RPMI7951 (cell line): Measurements from ENCODE around the gene PLSCR4. TPM values are rescaled to one million over a fixed set of nuclear protein-coding genes. Genes with fewer than 3 reads are reported as not detected.
A peak's percentile ranks its signal among the peaks of the same experiment; 100 is the strongest.
"Not testable (repeated sequence)": the region's sequence is repeated elsewhere in the genome, so short reads cannot be mapped to it uniquely, and the experiment has no call there.

ENCODE experiments used
- DNase-seq: peaks from one replicate; pipeline ENCODE4 v3.0.0-alpha.2; 2012; ENCODE audit warnings: low read depth
- total RNA-seq: library from RNA; depleted of rRNA; stranded (reverse); fragments of >200 nt; shearing (Covaris generic); gene quantifications from 2 replicates; pipeline ENCODE4 v1.2.3, GENCODE V29; 2014

PLSCR4 gene
- total RNA-seq, 1 experiment from 2014 or later, result 7.3 TPM

DNA sequence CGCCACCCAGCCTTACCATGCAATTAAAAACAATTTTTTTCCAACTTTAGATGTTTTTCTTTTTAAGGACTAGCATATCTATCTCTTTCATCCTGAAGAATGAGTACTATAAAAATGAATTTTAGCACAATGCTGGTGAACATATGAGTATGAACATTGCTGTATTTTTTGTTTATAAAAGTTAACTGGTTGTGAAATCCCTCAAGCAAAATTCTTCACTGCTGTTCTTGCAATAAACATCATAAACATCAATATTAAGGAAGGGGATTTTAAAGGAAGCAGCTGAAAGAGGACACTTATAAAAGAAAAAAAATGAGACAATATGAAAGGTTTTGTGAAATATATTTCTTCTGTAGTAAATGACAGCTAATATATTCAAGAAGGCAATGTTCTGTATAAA lies 3.0 kb downstream of the PLSCR4 start:
- DNase-seq, result no peak

DNA sequence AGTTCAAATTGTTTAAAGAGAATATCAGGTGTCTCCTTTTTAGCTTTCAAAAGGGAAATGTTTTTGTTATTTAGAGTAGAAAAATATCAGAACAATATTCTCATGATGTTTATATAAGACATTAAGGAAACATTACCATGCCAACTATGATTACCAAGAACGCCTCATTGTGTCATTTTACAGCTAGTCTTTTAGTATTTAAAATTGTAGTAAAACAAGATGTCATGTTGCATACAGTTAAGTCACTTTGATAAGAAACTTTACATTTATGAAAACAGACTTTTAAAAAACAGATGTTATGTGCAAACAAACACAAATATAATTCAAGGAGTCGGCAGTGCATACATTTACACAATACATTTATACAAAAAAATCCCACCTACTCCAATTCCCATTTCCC lies 4.4 kb downstream of the PLSCR4 start:
- DNase-seq, result no peak

DNA sequence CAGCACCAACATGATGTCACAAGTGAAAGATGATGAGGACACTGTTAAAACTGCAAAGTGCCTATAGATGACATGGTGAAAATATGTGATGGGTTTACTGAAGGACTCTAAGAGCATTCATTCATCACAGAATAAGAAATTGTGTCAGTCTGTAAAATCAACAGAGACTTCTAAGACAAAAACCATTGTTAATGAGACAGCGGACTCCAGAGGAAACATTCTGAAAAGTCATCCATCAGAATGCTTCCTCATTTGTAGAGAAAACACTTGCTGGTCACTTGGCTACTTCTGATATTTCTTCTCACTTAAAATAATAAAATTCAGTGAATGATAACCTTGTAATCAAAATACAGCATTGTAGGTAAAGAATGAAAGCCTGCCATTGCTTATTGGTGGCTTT lies 7.3 kb downstream of the PLSCR4 start:
- no peak for DNase-seq

DNA sequence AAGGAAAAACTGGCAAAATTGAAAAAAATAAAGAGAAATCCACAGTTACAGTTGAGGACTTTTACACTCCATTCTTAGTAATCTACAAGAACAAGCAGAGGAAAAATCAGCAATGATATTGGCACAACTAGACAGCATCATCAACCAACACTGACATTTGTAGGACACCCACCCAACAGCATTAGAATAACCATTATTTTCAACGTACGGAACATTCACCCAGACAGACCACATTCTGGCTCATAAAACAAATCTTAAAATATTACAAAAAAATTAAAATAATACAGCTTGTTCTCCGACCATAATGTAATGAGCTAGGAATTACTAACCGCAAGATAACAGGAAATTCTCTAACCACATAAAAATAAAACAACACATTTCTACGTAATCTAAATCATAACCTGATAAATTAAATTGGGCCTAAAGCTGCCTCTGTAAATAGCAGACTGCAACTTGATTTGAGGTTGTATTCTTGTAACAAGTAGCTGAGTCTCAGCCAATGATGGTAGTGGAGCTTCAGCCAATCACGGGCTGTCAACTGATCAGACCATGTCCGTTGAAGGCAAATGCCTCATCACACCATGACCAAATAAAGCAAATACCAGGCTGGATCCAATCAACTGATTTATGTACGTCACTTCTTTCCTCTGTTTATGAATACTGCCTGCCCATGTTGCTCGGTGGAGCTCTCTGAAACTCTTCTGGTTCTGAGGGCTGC lies 9.2 kb downstream of the PLSCR4 start:
- DNase-seq, result no peak

DNA sequence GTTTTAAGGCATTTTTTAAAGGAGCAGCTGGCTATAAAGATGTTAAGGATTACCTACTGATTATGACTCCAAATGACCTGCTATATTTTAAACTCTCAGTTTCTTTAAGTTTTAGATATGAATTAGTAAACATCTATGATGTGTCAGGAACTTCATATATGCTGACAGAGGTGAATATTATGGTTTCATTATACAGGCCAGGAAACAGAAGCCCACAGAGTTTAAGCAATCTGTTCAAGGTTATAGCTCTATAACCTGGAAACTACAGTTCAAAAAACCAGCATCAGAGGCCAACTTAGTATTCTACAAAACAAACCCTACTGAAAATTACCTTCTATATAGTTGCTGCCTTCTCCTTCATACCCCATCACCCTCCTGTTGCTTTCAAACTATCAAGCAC lies 17.4 kb downstream of the PLSCR4 start:
- no peak for DNase-seq

DNA sequence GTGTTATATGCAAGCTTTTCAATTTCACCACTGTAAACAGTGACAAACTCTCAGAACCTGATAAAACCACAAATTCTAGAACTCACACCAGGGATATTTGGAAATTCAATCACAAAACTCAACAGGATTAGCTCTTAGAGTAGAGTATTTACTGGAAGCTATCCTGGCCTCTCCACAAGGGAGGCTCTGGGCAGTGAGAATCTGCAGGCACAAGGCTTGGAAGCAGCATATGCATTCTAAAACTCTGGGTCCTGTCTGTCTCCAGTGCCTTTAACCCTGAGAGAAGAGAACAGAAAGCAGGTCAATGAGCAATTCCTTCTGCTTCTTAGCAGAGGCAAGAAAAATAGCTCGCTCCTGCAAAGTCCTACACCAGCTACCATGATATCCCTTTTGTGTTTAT lies 23.4 kb downstream of the PLSCR4 start:
- no peak for DNase-seq

DNA sequence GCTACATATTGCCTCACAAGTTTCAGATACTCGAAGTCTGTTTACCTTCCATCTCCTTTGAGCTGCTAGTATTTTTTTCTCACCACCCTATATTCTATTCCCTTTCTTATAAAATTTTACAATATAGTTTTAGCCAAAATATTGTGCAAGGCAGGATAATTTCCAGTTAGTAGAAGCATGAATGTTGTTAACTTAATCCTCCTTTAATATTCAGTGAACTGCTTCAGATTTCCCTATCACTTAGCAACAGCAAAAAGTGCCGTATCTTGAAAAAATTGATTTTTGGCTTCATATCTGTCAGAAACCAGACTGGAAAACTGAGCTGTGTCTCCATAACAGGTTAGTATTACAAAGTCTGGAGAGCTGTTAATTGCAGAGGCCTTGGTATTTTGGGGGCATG lies 24.0 kb downstream of the PLSCR4 start:
- no peak for DNase-seq

DNA sequence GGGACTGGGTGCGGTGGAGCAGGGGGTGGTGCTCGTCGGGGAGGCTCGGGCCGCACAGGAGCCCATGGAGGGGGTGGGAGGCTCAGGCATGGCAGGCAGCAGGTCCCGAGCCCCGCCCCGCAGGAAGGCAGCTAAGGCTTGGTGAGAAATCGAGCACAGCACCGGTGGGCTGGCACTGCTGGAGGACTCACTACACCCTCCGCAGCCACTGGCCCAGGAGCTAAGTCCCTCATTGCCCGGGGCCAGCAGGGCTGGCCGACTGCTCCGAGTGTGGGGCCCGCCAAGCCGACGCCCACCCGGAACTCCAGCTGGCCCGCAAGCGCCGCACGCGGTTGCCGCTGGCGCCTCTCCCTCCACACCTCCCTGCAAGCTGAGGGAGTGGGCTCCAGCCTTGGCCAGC lies 25.4 kb downstream of the PLSCR4 start:
- not testable (repeated sequence) for DNase-seq

DNA sequence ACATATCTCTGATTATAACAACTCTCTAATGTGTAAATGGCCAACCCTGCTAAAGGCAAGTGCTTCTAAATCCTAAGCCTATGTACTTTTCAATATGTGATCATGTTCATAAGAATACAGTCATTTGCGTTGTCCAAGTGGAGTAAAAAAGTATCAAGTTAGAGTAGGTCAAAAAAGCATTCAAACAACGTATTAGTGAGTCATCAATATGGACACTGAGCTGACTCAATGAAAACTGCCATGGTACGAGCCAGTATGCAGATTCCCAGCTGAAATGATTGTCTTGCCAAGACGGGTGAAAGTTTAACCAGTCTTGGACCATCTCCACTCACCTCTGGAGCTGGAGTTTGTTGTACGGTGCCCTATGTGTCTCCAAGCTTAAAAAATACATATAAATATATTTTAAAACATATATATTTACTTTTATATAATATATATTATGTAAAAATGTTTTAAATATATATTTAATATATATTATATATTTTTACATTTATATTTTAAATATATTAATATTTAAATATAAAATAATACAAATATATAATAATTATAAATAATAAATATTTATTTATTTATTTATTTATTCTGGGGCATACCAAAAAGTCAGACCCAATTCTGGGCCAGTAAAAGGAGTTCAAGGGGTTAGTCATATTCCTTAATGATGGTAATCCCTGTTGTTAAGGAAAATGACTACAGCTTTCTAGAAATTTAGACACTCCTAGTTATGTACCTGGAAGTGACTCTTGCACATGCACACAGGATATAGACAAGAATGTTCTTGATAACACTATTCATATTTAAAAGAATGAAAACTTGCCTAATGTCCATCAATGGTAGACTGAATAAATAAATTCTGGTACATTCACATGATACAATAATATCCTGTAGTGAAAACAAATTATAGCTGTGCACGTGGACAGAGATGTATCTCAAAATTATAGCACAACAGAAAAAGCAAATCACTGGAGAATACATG lies 27.2 kb downstream of the PLSCR4 start:
- DNase-seq, result no peak

DNA sequence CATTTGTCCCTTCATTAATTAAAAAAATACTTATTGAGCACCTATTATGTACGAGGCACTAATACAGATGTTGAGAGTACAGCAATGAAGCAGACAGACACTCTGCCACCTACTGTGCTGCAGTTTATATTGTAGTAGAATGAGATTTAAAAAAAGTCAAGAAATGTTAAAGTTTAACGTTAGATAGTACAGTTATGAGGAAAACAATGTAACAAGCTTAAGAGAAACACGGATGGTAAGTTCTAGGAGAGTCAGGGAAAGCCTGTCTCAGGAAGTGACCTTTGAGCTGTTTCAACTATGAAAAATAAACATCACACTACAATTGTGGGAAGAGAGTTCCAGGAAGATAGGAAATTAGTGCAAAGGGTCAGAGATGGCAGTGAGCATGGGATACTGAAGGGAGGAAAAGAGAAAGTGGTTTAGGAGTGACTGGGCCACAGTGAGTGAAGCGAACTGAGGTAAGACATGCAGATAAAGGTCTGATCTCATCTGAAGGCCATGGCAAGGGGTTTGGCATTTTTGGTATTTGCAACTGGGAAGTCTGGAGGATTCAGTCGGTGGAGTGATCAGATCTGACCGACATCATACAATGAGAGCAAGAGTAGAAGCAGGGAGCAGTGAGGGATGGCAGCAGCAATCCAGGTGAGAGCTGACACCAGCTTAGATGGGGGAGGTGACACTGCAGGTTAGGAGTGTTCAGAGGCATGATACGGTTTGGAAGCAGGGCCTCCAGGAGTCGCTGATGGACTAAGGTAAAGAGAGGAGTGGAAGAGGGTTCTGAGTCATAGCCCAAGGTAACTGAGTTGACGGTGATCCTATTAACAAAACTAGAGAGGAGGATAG lies 28.5 kb downstream of the PLSCR4 start:
- DNase-seq, result peak; percentile 1

DNA sequence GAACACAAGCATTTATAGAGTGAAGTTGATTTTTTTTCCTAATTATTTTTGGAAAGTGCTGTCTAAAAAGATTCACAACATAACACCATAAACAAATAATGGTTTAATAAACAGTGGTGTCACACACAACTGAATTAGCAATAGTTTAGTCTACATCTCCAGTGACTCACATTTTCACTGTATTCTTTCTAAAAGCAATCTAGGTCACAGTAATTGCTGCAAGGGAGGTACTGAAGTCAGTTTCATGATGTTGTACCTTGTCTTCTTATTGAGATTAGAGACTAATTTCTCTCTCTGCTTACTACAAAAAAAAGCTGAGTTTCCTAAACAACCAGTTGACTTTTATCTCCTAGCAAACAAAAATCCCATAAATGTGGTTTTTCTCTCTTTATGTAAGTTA lies 29.6 kb downstream of the PLSCR4 start:
- no peak for DNase-seq

DNA sequence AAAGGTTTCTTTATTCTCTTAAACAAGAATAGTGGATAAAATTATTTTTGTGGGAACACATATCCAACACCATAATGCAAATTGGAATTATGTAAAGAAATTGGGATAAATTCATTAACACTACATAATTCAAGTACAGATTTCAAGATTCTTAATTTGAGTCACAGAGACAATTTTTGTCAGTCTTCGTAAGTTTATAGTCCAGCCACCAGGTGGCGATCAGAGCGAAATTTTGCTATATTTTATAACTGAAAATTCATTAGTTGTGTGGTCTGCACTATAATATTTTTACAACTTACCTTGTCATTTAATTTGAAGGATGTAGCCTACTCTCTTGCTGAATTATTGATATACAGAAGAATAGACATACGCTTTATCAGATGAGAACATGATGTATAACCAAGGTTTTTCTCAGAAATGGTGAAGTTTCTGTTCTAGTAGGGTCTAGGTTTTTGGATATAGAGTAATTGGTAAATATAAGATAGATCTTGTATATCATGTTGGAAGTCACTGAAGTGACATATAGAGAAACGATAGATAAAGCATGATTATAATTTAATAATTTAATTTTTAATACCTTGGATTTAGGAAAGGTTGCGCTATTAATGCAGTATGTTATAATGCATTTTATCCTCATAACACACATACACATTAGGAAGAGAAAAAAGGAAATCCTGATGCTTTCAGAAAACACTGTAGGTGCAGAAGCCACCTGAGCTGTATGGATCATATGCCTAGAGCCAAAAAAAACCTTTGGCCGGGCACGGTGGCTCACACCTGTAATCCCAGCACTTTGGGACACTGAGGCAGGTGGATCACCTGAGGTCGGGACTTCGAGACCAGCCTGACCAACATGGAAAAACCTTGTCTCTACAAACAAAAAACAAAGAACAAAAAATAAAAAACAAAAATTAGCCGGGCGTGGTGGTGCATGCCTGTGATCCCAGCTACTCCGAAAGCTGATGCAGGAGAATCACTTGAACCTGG lies 31.7 kb downstream of the PLSCR4 start:
- DNase-seq, result peak; percentile 29

DNA sequence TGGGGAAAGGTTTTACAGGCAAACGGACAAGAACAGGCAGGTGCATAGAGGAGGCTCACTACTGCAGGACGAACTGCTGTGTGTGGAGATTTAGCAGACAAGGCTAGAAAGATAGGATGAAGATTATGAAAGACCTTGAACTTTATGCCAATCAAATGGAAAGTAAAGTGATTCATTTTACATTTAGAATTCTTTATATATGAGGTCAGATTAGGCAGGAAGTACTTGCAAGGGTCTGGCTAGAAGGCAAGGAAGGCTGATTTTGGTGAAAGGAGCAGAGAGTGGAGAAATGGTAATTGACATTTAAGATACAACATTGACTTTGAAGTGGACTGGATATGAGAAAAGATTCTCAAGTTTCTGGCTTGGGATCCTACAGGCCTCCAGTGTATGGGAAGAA lies 33.6 kb downstream of the PLSCR4 start:
- peak; percentile 2 for DNase-seq

DNA sequence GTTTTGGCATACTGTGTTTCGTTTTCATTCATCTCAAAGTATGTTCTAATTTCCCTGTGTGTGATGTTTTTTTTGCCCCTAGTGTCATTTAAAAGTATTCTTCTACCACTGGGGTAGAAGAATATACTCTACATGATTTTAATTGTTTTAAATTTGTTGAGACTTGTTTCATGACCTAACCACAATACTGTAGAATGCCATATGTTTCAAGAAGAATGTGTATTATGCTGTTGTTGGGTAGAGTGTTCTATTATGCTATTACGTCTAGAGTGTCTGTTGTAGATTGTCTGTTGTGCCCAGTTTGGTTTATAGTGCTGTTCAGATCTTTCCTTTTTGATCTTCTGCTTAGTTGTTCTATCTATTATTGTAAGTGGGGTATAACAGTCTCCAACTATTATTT lies 36.4 kb downstream of the PLSCR4 start:
- DNase-seq, result no peak

DNA sequence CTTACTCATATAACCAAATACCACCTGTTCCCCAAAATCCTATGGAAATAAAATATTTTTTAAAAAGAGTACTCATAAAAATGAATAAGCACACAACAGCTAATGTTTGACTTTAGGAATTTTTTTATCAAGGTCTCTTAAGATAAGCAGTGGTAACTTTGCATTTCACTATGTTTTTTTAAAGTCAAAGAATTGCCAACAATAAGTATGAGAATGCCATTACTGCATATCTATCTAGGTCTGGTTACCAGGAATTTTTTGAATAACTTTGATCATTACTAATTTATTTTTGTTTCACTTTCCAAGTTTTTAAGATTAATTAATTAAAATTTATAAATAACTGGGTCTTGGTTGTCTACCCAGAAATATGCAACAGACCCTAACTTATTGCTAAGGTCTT lies 41.5 kb downstream of the PLSCR4 start:
- DNase-seq, result no peak

DNA sequence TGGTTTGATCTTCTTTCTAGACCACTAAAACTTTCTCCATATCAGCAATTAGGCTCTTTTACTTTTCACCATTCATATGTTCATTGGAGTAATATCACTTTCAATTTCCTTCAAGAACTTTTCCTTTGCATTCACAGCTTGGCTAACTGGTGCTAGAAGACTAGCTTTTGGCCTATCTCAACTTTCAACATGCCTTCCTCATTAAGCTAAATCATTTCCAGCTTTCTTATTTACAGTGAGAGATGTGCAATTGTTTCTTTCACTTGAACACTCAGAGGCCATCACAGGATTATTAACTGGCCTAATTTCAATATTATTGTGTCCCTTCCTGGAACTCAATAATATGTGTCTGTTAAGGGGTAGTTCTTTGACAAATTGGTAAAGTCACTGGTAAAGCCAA lies 47.1 kb downstream of the PLSCR4 start:
- no peak for DNase-seq

DNA sequence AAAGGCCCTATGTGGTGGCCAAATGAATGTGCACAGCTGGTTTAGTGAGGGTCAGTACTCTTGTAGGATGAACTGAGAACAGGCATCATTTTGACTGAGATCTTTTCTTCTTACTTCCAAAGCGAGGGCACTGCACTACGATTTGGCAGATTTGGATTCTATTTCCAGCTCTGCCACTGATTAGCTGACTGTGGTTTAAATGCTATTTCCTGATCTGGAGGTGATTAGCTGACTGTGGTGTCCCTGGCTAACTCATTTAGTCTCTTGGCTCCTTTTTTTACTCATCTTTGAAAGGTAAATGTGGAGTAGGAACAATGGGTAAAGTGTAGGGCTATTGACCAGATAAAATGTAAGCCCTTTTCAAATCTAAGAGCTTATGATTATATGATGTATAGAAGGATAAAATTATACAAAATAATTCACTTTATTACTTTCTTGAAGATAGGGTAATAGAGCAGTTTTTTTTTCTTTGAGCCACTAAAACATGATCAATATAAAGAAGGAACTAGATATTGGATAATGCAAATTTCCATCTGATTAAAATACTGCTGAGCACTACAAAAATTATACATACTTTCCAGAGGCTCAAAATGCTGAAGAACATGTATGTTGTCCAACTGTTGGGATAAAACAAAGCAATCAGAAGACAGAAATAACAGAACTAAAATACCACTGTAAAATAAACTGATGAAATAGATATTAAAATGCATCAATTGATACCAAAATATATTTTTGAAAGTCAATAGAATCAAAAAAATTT lies 50.3 kb downstream of the PLSCR4 start:
- DNase-seq, result peak; percentile 14

DNA sequence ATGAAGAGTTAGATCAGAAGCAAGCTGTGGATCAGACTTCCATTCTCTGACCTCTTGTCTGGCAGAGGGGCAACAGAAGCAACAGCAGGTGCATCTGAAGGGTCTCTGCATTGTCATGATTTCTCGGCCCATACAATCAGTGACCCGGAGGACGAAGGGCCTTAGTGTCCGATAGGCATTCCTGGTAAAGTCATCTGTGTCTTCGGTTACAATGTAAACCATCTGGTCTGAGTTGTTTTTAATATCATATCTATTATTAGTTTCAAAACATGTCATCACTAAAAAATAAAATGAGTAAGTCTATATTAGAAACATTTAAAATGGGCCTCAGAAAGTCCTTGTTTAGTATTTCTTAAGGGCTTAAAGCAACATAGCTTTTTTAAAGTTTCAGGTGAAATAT lies 51.1 kb downstream of the PLSCR4 start:
- no peak for DNase-seq

DNA sequence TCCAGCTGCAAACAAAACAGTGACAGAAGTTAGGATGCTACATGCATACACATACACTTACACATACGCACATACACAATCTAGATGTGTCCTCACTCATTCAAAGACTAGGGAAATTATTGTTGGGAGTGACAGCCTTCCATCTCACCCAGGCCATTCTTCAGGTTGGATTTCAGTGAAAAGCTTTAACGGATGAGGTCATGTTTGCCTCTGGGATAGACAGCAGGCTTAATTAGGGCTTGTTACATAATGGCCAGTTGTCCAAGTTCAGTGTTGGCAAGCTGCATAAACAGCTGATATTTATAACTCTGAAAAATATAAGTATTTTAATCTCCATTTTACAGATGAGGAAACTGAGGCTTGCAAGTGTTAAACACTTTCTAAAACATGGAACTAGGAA lies 54.1 kb downstream of the PLSCR4 start:
- DNase-seq, result no peak

DNA sequence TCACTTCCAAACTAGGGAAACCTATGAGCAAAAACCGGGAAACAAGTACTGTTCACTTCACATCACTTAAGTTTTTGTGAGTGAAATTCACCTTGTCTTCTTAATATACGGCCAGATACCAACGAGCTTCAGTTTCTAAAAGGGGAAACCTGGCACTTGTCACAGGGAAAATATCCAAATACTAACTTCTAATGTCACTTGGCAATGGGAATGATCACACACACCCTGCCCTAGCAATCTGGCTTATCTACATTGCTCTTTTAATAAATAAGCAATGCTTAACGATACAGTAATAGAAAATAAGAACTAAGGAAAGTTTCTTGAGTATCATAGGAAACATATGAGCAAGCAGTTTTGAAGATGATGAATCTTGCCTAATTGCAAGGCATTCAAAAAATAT lies 55.3 kb downstream of the PLSCR4 start:
- DNase-seq, result no peak
